Body of pancreas (tissue), 4 donors: ENCODE measurements around the gene RPL41.

Experiments used
- CTCF ChIP-seq, 7 experiments: fragments of 450-650 bp in 4 of 7; fragments of 200-600 bp in 3 of 7; sonication (generic) in 3 of 7; IDR thresholded peaks; one replicate each; pipeline ENCODE4 v1.5.1; 2016 to 2019; ENCODE audit warnings: antibody characterized with exemption in 7 of 7
- POLR2A ChIP-seq, 3 donors: fragments of 450-650 bp; IDR thresholded peaks; one replicate each; pipeline ENCODE4 v1.6.1; 2016; ENCODE audit warnings: antibody characterized with exemption in 3 of 3, mild to moderate bottlenecking in 2 of 3

- TF ChIP-seq CTCF (IDR thresholded peaks at IDR 0.05) (no peak), POLR2A (IDR thresholded peaks at IDR 0.05) (peak; percentile 37 to 74 (median 73))
These were observed 35.8 kb downstream of the RPL41 start, which contains the start of gene MYL6B for GRCh38 chr12:56152132-56152755.
